GM21367 (cell line): ENCODE data around the gene LRRC4B.
A peak's percentile ranks its signal among the peaks of the same experiment; 100 is the strongest.
"Not testable (repeated sequence)": the region's sequence is repeated elsewhere in the genome, so short reads cannot be mapped to it uniquely, and the experiment has no call there.

Experiments used
- ATAC-seq: cut with Tn5 transposase; IDR thresholded peaks from one replicate; pipeline ENCODE4 v1.9.1; 2021; ENCODE audit not compliant: unreplicated experiment

Gene LRRC4B

GRCh38 chr19:50489461-50490011 is 78.7 kb downstream of the LRRC4B start:
- ATAC-seq: no peak

- ATAC-seq: no peak
Measured at GRCh38 chr19:50488389-50489194, 79.6 kb downstream of the LRRC4B start.

GRCh38 chr19:50486823-50487515 is 81.3 kb downstream of the LRRC4B start:
- no peak for ATAC-seq

- no peak for ATAC-seq
Measured at GRCh38 chr19:50485284-50485955, 82.8 kb downstream of the LRRC4B start.

GRCh38 chr19:50482916-50483315 is 85.3 kb downstream of the LRRC4B start:
- no peak for ATAC-seq

GRCh38 chr19:50482271-50482855 is 85.9 kb downstream of the LRRC4B start:
- ATAC-seq: no peak

- no peak for ATAC-seq
Measured at GRCh38 chr19:50481351-50482149, 86.7 kb downstream of the LRRC4B start.

- no peak for ATAC-seq
Measured at GRCh38 chr19:50480281-50481111, 87.7 kb downstream of the LRRC4B start.

- ATAC-seq: no peak
Measured at GRCh38 chr19:50479761-50480251, 88.4 kb downstream of the LRRC4B start.

- no peak for ATAC-seq
Measured at GRCh38 chr19:50478901-50479715, 89.1 kb downstream of the LRRC4B start.

GRCh38 chr19:50477751-50478515 is 90.3 kb downstream of the LRRC4B start:
- no peak for ATAC-seq

GRCh38 chr19:50476907-50477238 is 91.4 kb downstream of the LRRC4B start:
- ATAC-seq: no peak

GRCh38 chr19:50476224-50476906 is 91.9 kb downstream of the LRRC4B start, which contains the start of the genes EMC10 and GARIN5A:
EMC10 (plus strand) TSS chr19:50476507; CDS start chr19:50476545, 38 bp downstream.
GARIN5A (minus strand) TSS chr19:50476848; CDS start chr19:50476388, 460 bp downstream.
- ATAC-seq: peak; percentile 57

GRCh38 chr19:50475736-50476223 is 92.5 kb downstream of the LRRC4B start:
- no peak for ATAC-seq

GRCh38 chr19:50475101-50475568 is 93.1 kb downstream of the LRRC4B start:
- no peak for ATAC-seq

- not testable (repeated sequence) for ATAC-seq
Measured at GRCh38 chr19:50473336-50473735, 94.9 kb downstream of the LRRC4B start.

- no peak for ATAC-seq
Measured at GRCh38 chr19:50468818-50469217, 99.4 kb downstream of the LRRC4B start.
